Measurements from ENCODE around the gene GJB4. TPM values are rescaled to one million over a fixed set of nuclear protein-coding genes. Genes with fewer than 3 reads are reported as not detected.

GJB4 gene
- polyA plus RNA-seq, 3 donors: not detected

DNA sequence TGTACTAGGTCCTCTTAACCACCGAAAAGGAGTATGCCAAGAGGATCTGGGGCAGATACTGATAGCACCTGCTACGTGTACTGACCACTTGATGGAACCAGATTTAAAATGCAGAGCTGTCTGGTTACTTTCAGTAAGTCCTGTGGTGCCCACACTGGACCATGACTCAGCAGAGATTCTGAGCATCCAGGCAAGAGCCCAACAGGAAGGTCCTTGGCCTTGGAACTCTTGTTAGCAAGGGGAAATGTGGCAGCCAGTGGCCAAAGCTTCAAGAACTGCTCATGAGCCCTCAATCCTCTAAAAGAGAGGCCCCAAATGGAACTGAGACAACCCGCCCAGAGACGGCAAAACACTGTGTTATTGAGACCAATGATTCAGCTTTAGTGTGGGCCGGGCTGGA is 8.9 kb upstream of the GJB4 start:
- Mint-ChIP-seq H3K4me1 (no peaks in the 10 kb centered on the region), H3K9me3 (no peaks in the 10 kb centered on the region), H3K27ac (no peak overlapping the region), H3K4me3 (no peak overlapping the region), H3K36me3 (no peaks in the 10 kb centered on the region), H3K27me3 (ENCODE audit: low read depth in 3 of 3) (peaks cover 2 to 10% (median 6%) of the 10 kb centered on the region in 3 donors)
- whole genome bisulfite sequencing (ENCODE audit: insufficient coverage): 94% methylated on average over 5 of the region's 5 CpGs
- intact Hi-C loops (cut with micrococcal nuclease): no loop called here
- TF ChIP-seq CTCF (IDR thresholded peaks at IDR 0.05): no peak
- no peak overlapping the region for H3K4me3 ChIP-seq (replicated peaks in 1 of 3; ENCODE audit: low read depth in 2 of 3, low read length in 3 of 3)
- H3K9me3 ChIP-seq (replicated peaks in 1 of 2; ENCODE audit: control insufficient read depth in 1 of 2, insufficient read depth in 1 of 2, low read length in 2 of 2): no peaks in the 10 kb centered on the region
- no peak overlapping the region for H2AFZ ChIP-seq (ENCODE audit: insufficient read depth, low read depth, low read length, poor library complexity, severe bottlenecking)
- H3K79me2 ChIP-seq (ENCODE audit: insufficient read depth, low read length): no peaks in the 10 kb centered on the region
- no peak for DNase-seq
- no peak overlapping the region for H3K27ac ChIP-seq (ENCODE audit: low read depth in 1 of 2, low read length in 2 of 2)
- no peaks in the 10 kb centered on the region for H3K4me1 ChIP-seq (ENCODE audit: control insufficient read depth in 1 of 2, insufficient read depth in 2 of 2, low read length in 2 of 2)
- no peaks in the 10 kb centered on the region for H3K27me3 ChIP-seq (ENCODE audit: control insufficient read depth in 2 of 2, insufficient read depth in 2 of 2, low read length in 2 of 2)
- no peaks in the 10 kb centered on the region for H4K20me1 ChIP-seq (ENCODE audit: insufficient read depth, low read length)
- H3K4me2 ChIP-seq (replicated peaks; ENCODE audit: extremely low read depth, low read length, poor library complexity, severe bottlenecking): no peak overlapping the region
- H3K9ac ChIP-seq (ENCODE audit: insufficient read depth, low read length, poor library complexity, severe bottlenecking): no peak overlapping the region
- H3K36me3 ChIP-seq (replicated peaks in 1 of 2; ENCODE audit: control insufficient read depth in 1 of 2, insufficient read depth in 2 of 2, low read length in 2 of 2): no peaks in the 10 kb centered on the region

DNA sequence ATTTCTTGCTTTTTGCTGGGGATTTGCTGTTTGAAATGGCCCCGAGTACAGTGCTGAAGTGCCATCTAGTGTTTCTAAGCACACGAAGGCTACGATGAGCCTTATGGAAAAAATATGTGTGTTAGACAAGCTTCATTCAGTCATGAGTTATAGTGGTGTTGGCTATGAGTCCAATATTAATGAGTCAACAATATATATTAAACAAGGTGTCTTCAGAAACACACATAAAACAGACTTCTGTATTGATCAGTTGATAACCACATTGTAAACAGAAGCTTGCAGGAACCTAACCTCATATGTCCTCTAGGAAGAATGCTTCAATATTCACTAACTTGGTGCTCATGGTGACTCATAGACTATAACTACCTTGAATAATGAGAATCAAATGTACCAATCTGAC is 6.4 kb upstream of the GJB4 start:
- Histone ChIP-seq H3K4me1 (ENCODE audit: control insufficient read depth in 1 of 2, insufficient read depth in 2 of 2, low read length in 2 of 2) (no peaks in the 10 kb centered on the region), H3K4me2 (replicated peaks; ENCODE audit: extremely low read depth, low read length, poor library complexity, severe bottlenecking) (no peak overlapping the region), H3K36me3 (replicated peaks in 1 of 2; ENCODE audit: control insufficient read depth in 1 of 2, insufficient read depth in 2 of 2, low read length in 2 of 2) (no peaks in the 10 kb centered on the region), H4K20me1 (ENCODE audit: insufficient read depth, low read length) (no peaks in the 10 kb centered on the region), H3K9ac (ENCODE audit: insufficient read depth, low read length, poor library complexity, severe bottlenecking) (no peak overlapping the region), H3K27ac (ENCODE audit: low read depth in 1 of 2, low read length in 2 of 2) (no peak overlapping the region), H3K27me3 (ENCODE audit: control insufficient read depth in 2 of 2, insufficient read depth in 2 of 2, low read length in 2 of 2) (no peaks in the 10 kb centered on the region), H3K4me3 (replicated peaks in 1 of 3; ENCODE audit: low read depth in 2 of 3, low read length in 3 of 3) (no peak overlapping the region), H3K9me3 (replicated peaks in 1 of 2; ENCODE audit: control insufficient read depth in 1 of 2, insufficient read depth in 1 of 2, low read length in 2 of 2) (no peaks in the 10 kb centered on the region), H3K79me2 (ENCODE audit: insufficient read depth, low read length) (no peaks in the 10 kb centered on the region), H2AFZ (ENCODE audit: insufficient read depth, low read depth, low read length, poor library complexity, severe bottlenecking) (no peak overlapping the region)
- Mint-ChIP-seq H3K9me3 (no peaks in the 10 kb centered on the region), H3K4me1 (no peaks in the 10 kb centered on the region), H3K27ac (no peak overlapping the region), H3K4me3 (no peak overlapping the region), H3K36me3 (no peaks in the 10 kb centered on the region), H3K27me3 (ENCODE audit: low read depth in 3 of 3) (peaks cover 2 to 9% (median 5%) of the 10 kb centered on the region in 3 donors)
- intact Hi-C loops (cut with micrococcal nuclease): no loop called here
- no peak for DNase-seq
- WGBS (ENCODE audit: insufficient coverage): no CpG with 5 or more reads among the region's 3 CpGs
- no peak for TF ChIP-seq CTCF (IDR thresholded peaks at IDR 0.05)

All from CD14-positive monocyte (primary cell).